Measurements from ENCODE around the gene SNCAIP.

GRCh38 chr5:122424132-122424531 is 112.1 kb downstream of the SNCAIP start:
- TF ChIP-seq CTCF (IDR thresholded peaks at IDR 0.05) (no peak), POLR2A (IDR thresholded peaks at IDR 0.05) (no peak), EP300 (IDR thresholded peaks at IDR 0.05) (no peak), POLR2AphosphoS5 (IDR thresholded peaks at IDR 0.05) (no peak)

All from suprapubic skin (tissue), 4 donors.